SK-N-SH (cell line): ENCODE measurements around the gene SHPK. TPM values are rescaled to one million over a fixed set of nuclear protein-coding genes. Genes with fewer than 3 reads are reported as not detected.

Source experiments
- CTCF ChIA-PET: fragments of 300-600, 350-600 bp; formaldehyde crosslinking; extraction: SDS; loops from one replicate; lab custom pipeline; 2021; lab: Yijun Ruan, JAX
- POLR2A ChIA-PET: fragments of 350-600 bp; sonication (Branson Sonifier 250); formaldehyde crosslinking; extraction: SDS; loops from one replicate; lab custom pipeline; 2020; ENCODE audit warnings: antibody characterized with exemption, inconsistent platforms; lab: Yijun Ruan, JAX
- DNase-seq: peaks from one replicate; pipeline ENCODE4 v3.0.0; 2012
- H2AFZ ChIP-seq: fragments of 200-600 bp; sonication (generic); 2 replicates; pipeline ENCODE4 v1.8.1; 2016; ENCODE audit warnings: antibody characterized with exemption, mild to moderate bottlenecking, low read depth
- H3F3A ChIP-seq: fragments of 200-600 bp; sonication (generic); replicated peaks from 2 replicates; pipeline ENCODE3; 2016; ENCODE audit warnings: antibody characterized with exemption, mild to moderate bottlenecking; ENCODE audit not compliant: insufficient read depth
- H3K27ac ChIP-seq, 2 experiments: fragments of 200-500 bp in 1 of 2; fragments of 200-600 bp in 1 of 2; sonication (Bioruptor generic) in 1 of 2; sonication (generic), shearing (Covaris generic) in 1 of 2; 2 replicates each; pipeline versions ENCODE4 v1.5.1 to v1.6.1; 2014 to 2016; ENCODE audit warnings: low read depth in 2 of 2, inconsistent platforms in 1 of 2, low read length in 1 of 2, mild to moderate bottlenecking in 1 of 2, mixed read lengths in 1 of 2
- H3K27me3 ChIP-seq: fragments of 200-600 bp; sonication (generic), shearing (Covaris generic); 2 replicates; pipeline ENCODE4 v1.6.1; 2016; ENCODE audit warnings: mixed run types; ENCODE audit not compliant: insufficient read depth
- H3K36me3 ChIP-seq, 2 experiments: fragments of 200-500 bp in 1 of 2; fragments of 200-600 bp in 1 of 2; sonication (Bioruptor generic) in 1 of 2; sonication (generic) in 1 of 2; replicated peaks in 1 of 2; 2 replicates each; pipeline versions ENCODE3 to v1.5.1; 2014 to 2016; ENCODE audit warnings: low read length in 1 of 2, mild to moderate bottlenecking in 1 of 2; ENCODE audit not compliant: insufficient read depth in 2 of 2, control insufficient read depth in 1 of 2
- H3K4me1 ChIP-seq, 2 experiments: fragments of 200-500 bp in 1 of 2; fragments of 200-600 bp in 1 of 2; sonication (Bioruptor generic) in 1 of 2; sonication (generic), shearing (Covaris generic) in 1 of 2; 2 replicates each; pipeline versions ENCODE4 v1.5.1 to v1.6.1; 2014 to 2016; ENCODE audit warnings: low read depth in 1 of 2, low read length in 1 of 2, mixed run types in 1 of 2; ENCODE audit not compliant: insufficient read depth in 2 of 2, control insufficient read depth in 1 of 2
- H3K4me2 ChIP-seq: fragments of 200-600 bp; sonication (generic), shearing (Covaris generic); 2 replicates; pipeline ENCODE4 v1.6.1; 2017; ENCODE audit warnings: mixed run types
- H3K4me3 ChIP-seq, 2 experiments: fragments of 200-500 bp in 1 of 2; fragments of 200-600 bp in 1 of 2; sonication (Bioruptor generic) in 1 of 2; sonication (generic), shearing (Covaris generic) in 1 of 2; 2 replicates each; pipeline versions ENCODE4 v1.5.1 to v1.8.1; 2014 to 2016; ENCODE audit warnings: low read depth in 2 of 2, inconsistent platforms in 1 of 2, low read length in 1 of 2, mild to moderate bottlenecking in 1 of 2, mixed read lengths in 1 of 2, moderate library complexity in 1 of 2
- H3K79me2 ChIP-seq: fragments of 200-600 bp; sonication (generic); 2 replicates; pipeline ENCODE4 v1.8.1; 2017; ENCODE audit warnings: mild to moderate bottlenecking; ENCODE audit not compliant: insufficient read depth
- H3K9ac ChIP-seq: fragments of 200-600 bp; sonication (generic); 2 replicates; pipeline ENCODE4 v1.6.1; 2017; ENCODE audit warnings: mixed run types
- H3K9me2 ChIP-seq: fragments of 200-600 bp; sonication (generic); 2 replicates; pipeline ENCODE4 v1.6.1; 2017; ENCODE audit warnings: mixed run types
- H3K9me3 ChIP-seq: fragments of 200-600 bp; sonication (generic); 2 replicates; pipeline ENCODE4 v1.6.1; 2017; ENCODE audit warnings: mixed run types, mild to moderate bottlenecking, moderate library complexity
- H4K20me1 ChIP-seq: fragments of 200-600 bp; sonication (generic); 2 replicates; pipeline ENCODE4 v1.6.1; 2017; ENCODE audit warnings: mild to moderate bottlenecking, mixed run types; ENCODE audit not compliant: insufficient read depth
- CHD2 ChIP-seq: fragments of 150-350 bp; IDR thresholded peaks from 2 replicates; pipeline ENCODE4 v1.6.1; 2018; ENCODE audit warnings: low read length; ENCODE audit not compliant: partially characterized antibody
- ELF1 ChIP-seq: IDR thresholded peaks from 2 replicates; pipeline ENCODE4 v1.4.0; 2012
- EP300 ChIP-seq, 2 experiments: IDR thresholded peaks; 2 replicates each; pipeline versions ENCODE4 v1.4.0 to v1.6.1; 2012; ENCODE audit warnings: borderline replicate concordance in 1 of 2, low read depth in 1 of 2, low read length in 1 of 2
- FOXJ3 ChIP-seq: sonication (generic); formaldehyde crosslinking; IDR thresholded peaks from 2 replicates; pipeline ENCODE4 v1.5.1; 2020; ENCODE audit warnings: mild to moderate bottlenecking, missing genetic modification reagents
- GATA2 ChIP-seq: sonication (generic); formaldehyde crosslinking; IDR thresholded peaks from 2 replicates; pipeline ENCODE4 v1.5.0; 2020; ENCODE audit warnings: mild to moderate bottlenecking, missing genetic modification reagents
- IRF3 ChIP-seq: fragments of 150-350 bp; IDR thresholded peaks from 2 replicates; pipeline ENCODE4 v1.6.1; 2016; ENCODE audit warnings: mild to moderate bottlenecking, low read depth, low read length
- POLR2AphosphoS5 ChIP-seq: IDR thresholded peaks from 2 replicates; pipeline ENCODE4 v1.6.1; 2012; ENCODE audit warnings: low read depth, low read length
- SIN3A ChIP-seq: IDR thresholded peaks from 2 replicates; pipeline ENCODE4 v1.6.1; 2012; ENCODE audit warnings: low read depth, mild to moderate bottlenecking, low read length, moderate library complexity, borderline replicate concordance
- YY1 ChIP-seq: IDR thresholded peaks from 2 replicates; pipeline ENCODE4 v1.4.0; 2012; ENCODE audit warnings: low read depth, mild to moderate bottlenecking
- WGBS: methylation state at CpG from one replicate; pipeline ENCODE4 v1.1.6; 2017; ENCODE audit warnings: low lambda C conversion rate; 5-methylcytosine and 5-hydroxymethylcytosine counted together
- polyA plus RNA-seq, 3 experiments: library from polyadenylated mRNA; depleted of rRNA; stranded (reverse); fragments of >200 nt; gene quantifications; 2 replicates each; pipeline ENCODE4 v1.2.3, GENCODE V29; 2012
- TF ChIP-seq, protein P1 (sequence below): IDR thresholded peaks from 2 replicates; pipeline ENCODE4 v1.6.1; 2012; ENCODE audit warnings: mild to moderate bottlenecking, low read depth, low read length, moderate library complexity
- TF ChIP-seq, protein P2 (sequence below): IDR thresholded peaks from 2 replicates; pipeline ENCODE4 v1.4.0; 2012; ENCODE audit warnings: low read depth, borderline replicate concordance
- TF ChIP-seq, protein P3 (sequence below): IDR thresholded peaks from 2 replicates; pipeline ENCODE4 v1.4.0; 2012; ENCODE audit warnings: low read depth, borderline replicate concordance

SHPK gene
- polyA plus RNA-seq, 1 of the 3 experiments (the other 2 are of a cell fraction) = 9.0 TPM

DNA sequence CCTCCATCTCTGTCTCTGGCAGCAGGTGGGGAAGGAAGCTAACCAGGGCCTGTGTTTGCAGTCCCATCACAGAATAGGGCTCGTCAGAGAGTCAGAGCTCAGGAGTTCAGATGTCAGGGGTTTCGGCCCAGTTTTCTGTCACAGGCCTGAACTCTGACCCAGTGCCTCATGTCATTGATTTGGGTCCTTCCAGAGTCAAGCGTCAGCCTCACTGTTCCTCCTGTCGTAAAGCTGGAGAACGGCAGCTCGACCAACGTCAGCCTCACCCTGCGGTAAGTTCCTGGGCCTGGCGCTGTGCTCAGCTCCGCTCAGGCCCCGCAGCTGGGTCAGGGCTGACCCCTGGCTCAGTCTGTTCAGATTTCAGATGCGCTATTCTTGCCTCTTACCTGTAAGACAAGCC, 11.2 kb upstream of the SHPK start:
- H3K4me1 ChIP-seq = no peaks in the 10 kb centered on the region
- DNase-seq = no peak
- TF ChIP-seq, protein P1, sequence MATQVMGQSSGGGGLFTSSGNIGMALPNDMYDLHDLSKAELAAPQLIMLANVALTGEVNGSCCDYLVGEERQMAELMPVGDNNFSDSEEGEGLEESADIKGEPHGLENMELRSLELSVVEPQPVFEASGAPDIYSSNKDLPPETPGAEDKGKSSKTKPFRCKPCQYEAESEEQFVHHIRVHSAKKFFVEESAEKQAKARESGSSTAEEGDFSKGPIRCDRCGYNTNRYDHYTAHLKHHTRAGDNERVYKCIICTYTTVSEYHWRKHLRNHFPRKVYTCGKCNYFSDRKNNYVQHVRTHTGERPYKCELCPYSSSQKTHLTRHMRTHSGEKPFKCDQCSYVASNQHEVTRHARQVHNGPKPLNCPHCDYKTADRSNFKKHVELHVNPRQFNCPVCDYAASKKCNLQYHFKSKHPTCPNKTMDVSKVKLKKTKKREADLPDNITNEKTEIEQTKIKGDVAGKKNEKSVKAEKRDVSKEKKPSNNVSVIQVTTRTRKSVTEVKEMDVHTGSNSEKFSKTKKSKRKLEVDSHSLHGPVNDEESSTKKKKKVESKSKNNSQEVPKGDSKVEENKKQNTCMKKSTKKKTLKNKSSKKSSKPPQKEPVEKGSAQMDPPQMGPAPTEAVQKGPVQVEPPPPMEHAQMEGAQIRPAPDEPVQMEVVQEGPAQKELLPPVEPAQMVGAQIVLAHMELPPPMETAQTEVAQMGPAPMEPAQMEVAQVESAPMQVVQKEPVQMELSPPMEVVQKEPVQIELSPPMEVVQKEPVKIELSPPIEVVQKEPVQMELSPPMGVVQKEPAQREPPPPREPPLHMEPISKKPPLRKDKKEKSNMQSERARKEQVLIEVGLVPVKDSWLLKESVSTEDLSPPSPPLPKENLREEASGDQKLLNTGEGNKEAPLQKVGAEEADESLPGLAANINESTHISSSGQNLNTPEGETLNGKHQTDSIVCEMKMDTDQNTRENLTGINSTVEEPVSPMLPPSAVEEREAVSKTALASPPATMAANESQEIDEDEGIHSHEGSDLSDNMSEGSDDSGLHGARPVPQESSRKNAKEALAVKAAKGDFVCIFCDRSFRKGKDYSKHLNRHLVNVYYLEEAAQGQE = no peak
- TF ChIP-seq CHD2 (no peak), ELF1 (no peak), SIN3A (no peak), FOXJ3 (CRISPR knock-in tag) (no peak), IRF3 (no peak), EP300 (IDR thresholded peaks at IDR 0.05; ENCODE audit: borderline replicate concordance in 1 of 2, low read depth in 1 of 2, low read length in 1 of 2) (no peak), POLR2AphosphoS5 (no peak), GATA2 (no peak), YY1 (no peak)
- TF ChIP-seq, protein P2, sequence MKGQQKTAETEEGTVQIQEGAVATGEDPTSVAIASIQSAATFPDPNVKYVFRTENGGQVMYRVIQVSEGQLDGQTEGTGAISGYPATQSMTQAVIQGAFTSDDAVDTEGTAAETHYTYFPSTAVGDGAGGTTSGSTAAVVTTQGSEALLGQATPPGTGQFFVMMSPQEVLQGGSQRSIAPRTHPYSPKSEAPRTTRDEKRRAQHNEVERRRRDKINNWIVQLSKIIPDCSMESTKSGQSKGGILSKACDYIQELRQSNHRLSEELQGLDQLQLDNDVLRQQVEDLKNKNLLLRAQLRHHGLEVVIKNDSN = no peak
- TF ChIP-seq, protein P3, sequence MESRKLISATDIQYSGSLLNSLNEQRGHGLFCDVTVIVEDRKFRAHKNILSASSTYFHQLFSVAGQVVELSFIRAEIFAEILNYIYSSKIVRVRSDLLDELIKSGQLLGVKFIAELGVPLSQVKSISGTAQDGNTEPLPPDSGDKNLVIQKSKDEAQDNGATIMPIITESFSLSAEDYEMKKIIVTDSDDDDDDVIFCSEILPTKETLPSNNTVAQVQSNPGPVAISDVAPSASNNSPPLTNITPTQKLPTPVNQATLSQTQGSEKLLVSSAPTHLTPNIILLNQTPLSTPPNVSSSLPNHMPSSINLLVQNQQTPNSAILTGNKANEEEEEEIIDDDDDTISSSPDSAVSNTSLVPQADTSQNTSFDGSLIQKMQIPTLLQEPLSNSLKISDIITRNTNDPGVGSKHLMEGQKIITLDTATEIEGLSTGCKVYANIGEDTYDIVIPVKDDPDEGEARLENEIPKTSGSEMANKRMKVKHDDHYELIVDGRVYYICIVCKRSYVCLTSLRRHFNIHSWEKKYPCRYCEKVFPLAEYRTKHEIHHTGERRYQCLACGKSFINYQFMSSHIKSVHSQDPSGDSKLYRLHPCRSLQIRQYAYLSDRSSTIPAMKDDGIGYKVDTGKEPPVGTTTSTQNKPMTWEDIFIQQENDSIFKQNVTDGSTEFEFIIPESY = no peak
- H3K9me3 ChIP-seq = no peaks in the 10 kb centered on the region
- ChIA-PET POLR2A (no interaction called here), CTCF (interaction anchor here (1.0 to 5.3 kb wide), 12 partner anchors 10 to 861 kb away, joined by 3 to 35 read pairs (median 4); partner anchors contain the start of genes CTNS, NCBP3, SHPK and TAX1BP3)
- H3K4me3 ChIP-seq = no peak overlapping the region
- no peak overlapping the region for H2AFZ ChIP-seq
- peaks cover 0 to 8% of the 10 kb centered on the region in 2 experiments for H3K36me3 ChIP-seq
- H3K79me2 ChIP-seq = no peaks in the 10 kb centered on the region
- H3F3A ChIP-seq = no peaks in the 10 kb centered on the region
- no peaks in the 10 kb centered on the region for H3K9me2 ChIP-seq
- WGBS = 89% methylated on average over 12 of the region's 12 CpGs
- no peaks in the 10 kb centered on the region for H4K20me1 ChIP-seq
- no peaks in the 10 kb centered on the region for H3K27me3 ChIP-seq
- no peak overlapping the region for H3K9ac ChIP-seq
- H3K4me2 ChIP-seq = no peak overlapping the region
- H3K27ac ChIP-seq = no peak overlapping the region
